AG04449 (cell line): Measurements from ENCODE around the gene MBTPS1.
A peak's percentile ranks its signal among the peaks of the same experiment; 100 is the strongest.

Experiments used
- CTCF ChIA-PET: fragments of 350-600 bp; formaldehyde crosslinking; extraction: SDS; loops from one replicate; lab custom pipeline; 2021; ENCODE audit warnings: antibody characterized with exemption; lab: Yijun Ruan, JAX
- POLR2A ChIA-PET: fragments of 400-600, 350-600 bp; formaldehyde crosslinking; extraction: SDS; loops from one replicate; lab custom pipeline; 2020; ENCODE audit warnings: antibody characterized with exemption, inconsistent platforms; lab: Yijun Ruan, JAX
- DNase-seq: peaks from one replicate; pipeline ENCODE4 v3.0.0-alpha.2; 2010; ENCODE audit warnings: low read depth, low spot score
- H3K4me3 ChIP-seq: 2 replicates; pipeline ENCODE4 v1.5.1; 2011; ENCODE audit warnings: low read depth, mild to moderate bottlenecking, control low read depth, low read length
- CTCF ChIP-seq: IDR thresholded peaks from one replicate; pipeline ENCODE4 v1.5.1; 2011; ENCODE audit warnings: mild to moderate bottlenecking, moderate library complexity, low read length, control low read depth, inconsistent platforms; ENCODE audit not compliant: insufficient read depth; ENCODE audit errors: missing control alignments

MBTPS1 gene

DNA sequence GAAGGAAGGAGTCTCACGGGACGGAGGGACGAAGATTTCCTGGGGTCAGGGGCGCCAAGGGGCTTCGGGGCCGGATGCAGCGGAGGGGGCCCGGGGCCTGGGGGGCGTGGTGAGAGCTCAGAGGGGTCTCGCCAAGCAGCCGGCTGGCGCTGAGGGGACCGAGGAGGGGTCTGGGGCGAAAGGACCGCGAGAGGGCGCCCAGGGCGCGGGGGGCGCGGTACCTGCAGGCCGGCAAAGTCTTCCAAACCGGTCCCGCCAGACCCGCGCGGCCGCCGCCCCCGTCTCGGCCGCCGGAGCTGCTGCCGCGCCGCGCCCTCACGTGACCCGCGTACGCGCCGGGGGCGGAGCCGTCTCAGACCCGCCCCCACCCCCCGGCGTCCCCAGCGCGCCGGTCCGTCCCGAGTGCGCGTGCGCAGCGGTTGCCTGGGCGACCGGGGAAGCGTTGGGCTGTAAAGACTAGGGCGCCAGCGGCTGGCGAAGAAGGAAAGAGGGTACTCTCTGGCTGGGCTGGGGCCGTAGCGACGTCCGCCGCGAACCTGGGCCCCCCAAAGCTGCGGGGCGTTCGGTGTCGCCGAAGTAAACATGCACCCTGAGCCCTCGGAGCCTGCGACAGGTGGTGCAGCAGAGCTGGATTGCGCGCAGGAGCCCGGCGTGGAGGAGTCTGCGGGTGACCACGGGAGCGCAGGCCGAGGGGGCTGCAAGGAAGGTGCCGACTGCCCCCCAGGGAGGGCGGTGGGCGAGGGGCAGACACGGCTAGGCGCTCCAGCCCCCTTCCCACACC is 28.3 kb upstream of the MBTPS1 start, which contains the start of the genes DNAAF1 and HSDL1:
DNAAF1 (plus strand) TSS at position 450 of the 781 bp plus-strand sequence; CDS start at position 583, 133 bp downstream.
HSDL1 (minus strand) TSS at position 319 of the 781 bp plus-strand sequence. CDS start 13,856 bp downstream, outside the sequence.
- no peak for TF ChIP-seq CTCF
- ChIA-PET CTCF (interaction anchor here (0.7 to 1.4 kb wide), 4 partner anchors 8 to 79 kb away, joined by 3 to 4 read pairs (median 4); partner anchors contain the start of gene TAF1C), POLR2A (interaction anchor here (1.0 to 1.5 kb wide), 3 partner anchors 9 to 28 kb away, joined by 3 to 8 read pairs (median 3); partner anchors contain the start of gene MBTPS1)

DNA sequence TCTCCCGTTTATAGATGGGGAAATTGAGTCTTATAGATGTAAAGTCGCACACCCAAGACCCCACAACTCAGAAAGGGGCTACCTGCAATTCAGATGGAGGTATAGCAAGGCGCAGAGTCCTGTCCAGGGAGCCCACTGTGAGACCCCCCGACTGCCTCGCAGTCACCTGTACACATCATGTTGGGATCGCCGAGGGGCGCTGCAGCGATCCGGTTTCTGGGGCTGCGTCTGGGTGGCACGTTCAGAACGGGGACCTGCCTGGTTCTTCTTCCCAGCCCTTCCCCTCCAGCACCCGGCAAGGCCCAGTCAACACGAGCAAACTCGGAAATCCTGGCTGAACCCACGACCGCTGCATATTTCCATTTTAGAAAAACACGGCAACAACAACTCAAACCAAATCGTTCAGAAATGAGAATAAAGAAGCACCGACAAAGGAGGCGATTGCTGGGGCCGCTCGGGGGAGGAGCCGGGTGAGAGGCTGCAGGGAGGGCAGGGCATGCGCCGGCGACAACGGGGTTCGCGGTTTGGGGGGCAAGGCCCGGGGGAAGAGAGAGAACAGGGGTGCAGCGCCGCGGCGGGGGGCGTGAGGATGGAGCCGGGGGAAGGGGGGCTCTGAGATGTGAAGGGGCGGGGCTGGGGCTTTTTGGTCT is 27.6 kb upstream of the MBTPS1 start:
- TF ChIP-seq CTCF: no peak
- CTCF ChIA-PET: interaction anchor here (1.0 to 1.4 kb wide), 5 partner anchors 8 to 78 kb away, joined by 3 to 4 read pairs (median 3); partner anchors contain the start of genes MBTPS1 and TAF1C
- DNase-seq: no peak
- POLR2A ChIA-PET: interaction anchor here (1.0 to 1.5 kb wide), 2 partner anchors 10 to 27 kb away, joined by 3 to 8 read pairs; partner anchors contain the start of gene MBTPS1
- H3K4me3 ChIP-seq: peak overlapping the region; percentile 82

More for the DNA sequence above, 28.3 kb upstream of the MBTPS1 start, which contains the start of the genes DNAAF1 and HSDL1:
- H3K4me3 ChIP-seq: peak within 1 kb of the TSS; percentile 82
- DNase-seq: no peak

- H3K4me3 ChIP-seq: peak overlapping the region; percentile 82
- CTCF ChIA-PET: interaction anchor here (1.0 kb wide), 2 partner anchors 27 to 59 kb away, joined by 3 read pairs; partner anchors contain the start of gene MBTPS1
- POLR2A ChIA-PET: no interaction called here
- no peak for DNase-seq
- TF ChIP-seq CTCF: no peak
Observed at GRCh38 chr16:84143784-84144199, 27.1 kb upstream of the MBTPS1 start.

DNA sequence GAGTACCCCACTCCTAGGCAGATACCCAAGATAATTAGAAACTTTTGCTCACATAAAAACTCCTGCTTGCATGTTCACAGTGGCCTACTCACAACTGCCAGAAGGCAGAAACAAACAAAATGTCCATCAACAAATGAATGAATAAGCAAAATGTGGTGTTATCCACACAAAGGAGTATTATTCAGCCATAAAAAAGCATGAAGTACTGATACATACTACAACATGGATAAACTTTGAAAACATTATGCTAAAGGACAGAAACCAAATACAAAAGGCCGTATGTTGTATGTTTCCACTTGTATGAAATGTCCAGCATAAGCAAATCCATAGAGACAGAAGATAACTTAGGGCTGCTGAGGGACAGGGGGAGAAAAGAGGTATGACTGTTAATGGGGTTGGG is 26.3 kb upstream of the MBTPS1 start:
- no peak for TF ChIP-seq CTCF
- H3K4me3 ChIP-seq: no peak overlapping the region
- POLR2A ChIA-PET: no interaction called here
- DNase-seq: no peak
- CTCF ChIA-PET: interaction anchor here (1.0 kb wide), 1 partner anchor 45 kb away, joined by 3 read pairs; no protein-coding TSS in a partner anchor

GRCh38 chr16:84141143-84141670 is 24.5 kb upstream of the MBTPS1 start:
- CTCF ChIA-PET: no interaction called here
- no peak for TF ChIP-seq CTCF
- POLR2A ChIA-PET: no interaction called here
- no peak overlapping the region for H3K4me3 ChIP-seq
- no peak for DNase-seq
